HepG2 (cell line): ENCODE measurements around the gene PRAMEF33.
"Not testable (repeated sequence)": the region's sequence is repeated elsewhere in the genome, so short reads cannot be mapped to it uniquely, and the experiment has no call there.

ENCODE experiments used
- ZNF703 ChIP-seq: sonication (generic); formaldehyde crosslinking; IDR thresholded peaks from 2 replicates; pipeline ENCODE4 v1.5.1; 2020; ENCODE audit warnings: missing genetic modification reagents, mild to moderate bottlenecking, moderate library complexity, borderline replicate concordance
- ZNF709 ChIP-seq: sonication (generic); formaldehyde crosslinking; IDR thresholded peaks from 2 replicates; pipeline ENCODE4 v1.5.0; 2020; ENCODE audit warnings: mild to moderate bottlenecking, missing genetic modification reagents
- ZNF790 ChIP-seq: sonication (generic); formaldehyde crosslinking; IDR thresholded peaks from 2 replicates; pipeline ENCODE4 v1.8.0; 2022; ENCODE audit warnings: missing genetic modification reagents, mild to moderate bottlenecking, borderline replicate concordance
- TF ChIP-seq, protein P1 (sequence below): sonication (generic); formaldehyde crosslinking; IDR thresholded peaks from 2 replicates; pipeline ENCODE4 v1.5.0; 2020; ENCODE audit warnings: mild to moderate bottlenecking, missing genetic modification reagents, moderate library complexity

DNA sequence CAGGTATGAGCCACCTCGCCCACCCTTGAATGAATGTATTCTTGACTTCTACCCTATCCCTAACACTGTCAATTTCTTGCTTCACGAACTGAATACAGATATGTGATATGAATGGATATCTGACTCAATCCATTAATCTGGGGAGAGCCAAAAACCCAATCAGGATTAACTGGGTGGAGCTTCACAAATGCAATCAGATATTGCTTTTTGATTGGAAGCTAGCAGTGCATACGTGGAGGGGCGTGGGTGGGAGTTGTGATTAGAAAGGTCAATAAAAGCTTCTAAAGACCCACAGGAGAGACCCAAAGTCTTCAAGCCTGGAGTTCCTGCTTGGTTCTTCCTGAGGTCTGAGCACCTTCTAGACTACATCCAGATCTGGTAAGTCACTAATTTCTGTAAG lies 11.9 kb downstream of the PRAMEF33 start, which contains the start of gene PRAMEF15:
- TF ChIP-seq ZNF709 (CRISPR knock-in tag); ZNF790; ZNF703: not testable (repeated sequence)
- TF ChIP-seq, protein P1, sequence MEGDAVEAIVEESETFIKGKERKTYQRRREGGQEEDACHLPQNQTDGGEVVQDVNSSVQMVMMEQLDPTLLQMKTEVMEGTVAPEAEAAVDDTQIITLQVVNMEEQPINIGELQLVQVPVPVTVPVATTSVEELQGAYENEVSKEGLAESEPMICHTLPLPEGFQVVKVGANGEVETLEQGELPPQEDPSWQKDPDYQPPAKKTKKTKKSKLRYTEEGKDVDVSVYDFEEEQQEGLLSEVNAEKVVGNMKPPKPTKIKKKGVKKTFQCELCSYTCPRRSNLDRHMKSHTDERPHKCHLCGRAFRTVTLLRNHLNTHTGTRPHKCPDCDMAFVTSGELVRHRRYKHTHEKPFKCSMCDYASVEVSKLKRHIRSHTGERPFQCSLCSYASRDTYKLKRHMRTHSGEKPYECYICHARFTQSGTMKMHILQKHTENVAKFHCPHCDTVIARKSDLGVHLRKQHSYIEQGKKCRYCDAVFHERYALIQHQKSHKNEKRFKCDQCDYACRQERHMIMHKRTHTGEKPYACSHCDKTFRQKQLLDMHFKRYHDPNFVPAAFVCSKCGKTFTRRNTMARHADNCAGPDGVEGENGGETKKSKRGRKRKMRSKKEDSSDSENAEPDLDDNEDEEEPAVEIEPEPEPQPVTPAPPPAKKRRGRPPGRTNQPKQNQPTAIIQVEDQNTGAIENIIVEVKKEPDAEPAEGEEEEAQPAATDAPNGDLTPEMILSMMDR = not testable (repeated sequence)
